Mammary epithelial cell (primary cell): ENCODE data around the gene IER2.

Experiments
- CTCF ChIP-seq, 2 donors: IDR thresholded peaks in 1 of 2; conservative IDR thresholded peaks in 1 of 2; 2 replicates each; pipeline ENCODE4 v1.5.1; 2011 to 2012; ENCODE audit warnings: inconsistent platforms in 2 of 2, low read length in 2 of 2, mild to moderate bottlenecking in 2 of 2, control low read depth in 1 of 2, low read depth in 1 of 2; ENCODE audit not compliant: insufficient read depth in 1 of 2; ENCODE audit errors: extremely low read depth in 1 of 2
- EZH2 ChIP-seq: IDR thresholded peaks from 2 replicates; pipeline ENCODE4 v1.6.1; 2012; ENCODE audit warnings: low read length, inconsistent platforms, borderline replicate concordance

- TF ChIP-seq CTCF (conservative IDR thresholded peaks at IDR 0.05 in 1 of 2, IDR thresholded peaks at IDR 0.05 in 1 of 2; ENCODE audit: extremely low read depth in 1 of 2, insufficient read depth in 1 of 2, low read depth in 1 of 2, low read length in 2 of 2): no peak
- no peak for TF ChIP-seq EZH2
Measured at GRCh38 chr19:13104848-13105711, 45.1 kb upstream of the IER2 start.
